HPDE6-E6E7 (cell line): ENCODE results near the gene CEP112.
"Not testable (repeated sequence)": the region's sequence is repeated elsewhere in the genome, so short reads cannot be mapped to it uniquely, and the experiment has no call there.

Experiments
- DNase-seq: peaks from one replicate; pipeline ENCODE4 v3.0.0; 2011; ENCODE audit warnings: missing footprints; ENCODE audit errors: extremely low spot score

Gene CEP112

GRCh38 chr17:65739034-65739433 is 452.9 kb downstream of the CEP112 start:
- DNase-seq: no peak

GRCh38 chr17:65737451-65737850 is 454.5 kb downstream of the CEP112 start:
- no peak for DNase-seq

DNA sequence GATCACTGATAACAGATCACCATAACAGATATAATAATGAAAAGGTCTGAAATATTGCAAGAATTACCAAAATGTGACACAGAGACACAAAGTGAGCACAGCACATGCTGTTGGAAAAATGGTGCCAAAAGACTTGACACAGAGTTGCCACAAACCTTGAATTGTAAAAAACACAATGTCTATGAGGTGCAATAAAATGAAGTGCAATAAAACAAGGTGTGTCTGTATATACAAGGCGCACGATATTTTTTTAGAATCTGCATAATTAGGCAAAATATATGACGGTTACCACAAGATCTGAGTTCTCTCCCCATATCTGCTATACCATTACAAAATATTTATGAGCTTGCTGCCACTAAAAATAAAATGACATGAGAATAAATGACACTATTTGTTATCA is 458.6 kb downstream of the CEP112 start:
- no peak for DNase-seq

- not testable (repeated sequence) for DNase-seq
Observed at GRCh38 chr17:65732667-65733066, 459.3 kb downstream of the CEP112 start.

- DNase-seq: no peak
Observed at GRCh38 chr17:65730711-65731169, 461.2 kb downstream of the CEP112 start.

DNA sequence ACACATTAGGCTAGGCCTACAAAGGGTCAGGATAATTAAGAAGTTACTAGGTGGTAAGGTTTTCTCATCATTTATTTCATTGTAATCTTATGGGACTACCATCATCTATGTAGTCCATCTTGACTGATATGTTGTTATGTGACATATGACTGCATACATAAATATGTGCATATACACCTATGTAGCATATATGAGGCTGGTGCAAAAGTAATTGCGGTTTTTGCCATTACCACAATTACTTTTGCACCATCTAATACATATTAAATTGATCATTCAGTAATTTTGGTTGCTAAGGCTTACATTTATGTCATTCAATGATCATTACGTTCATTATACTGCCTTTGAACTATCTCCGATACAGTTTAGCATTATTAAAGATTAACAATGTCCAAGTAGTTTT is 462.7 kb downstream of the CEP112 start:
- no peak for DNase-seq

DNA sequence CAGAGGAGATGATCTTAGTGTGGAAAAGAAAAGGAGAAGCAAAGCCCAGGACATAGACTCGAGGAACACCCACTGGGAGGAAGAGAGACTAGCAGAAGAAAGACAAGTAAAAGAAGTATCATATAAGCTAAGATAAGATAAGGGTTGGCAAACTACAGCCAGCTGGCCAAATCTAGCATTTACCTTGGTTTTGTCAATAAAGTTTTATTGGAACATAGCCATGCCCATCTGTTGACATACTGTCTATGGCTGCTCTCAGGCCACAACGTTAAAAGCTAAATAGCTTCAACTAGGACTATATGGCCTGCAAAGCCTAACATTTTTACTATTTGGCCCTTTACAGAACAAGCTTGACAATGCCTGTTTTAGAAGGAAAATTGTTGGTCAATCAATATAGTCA is 464.1 kb downstream of the CEP112 start:
- no peak for DNase-seq

DNA sequence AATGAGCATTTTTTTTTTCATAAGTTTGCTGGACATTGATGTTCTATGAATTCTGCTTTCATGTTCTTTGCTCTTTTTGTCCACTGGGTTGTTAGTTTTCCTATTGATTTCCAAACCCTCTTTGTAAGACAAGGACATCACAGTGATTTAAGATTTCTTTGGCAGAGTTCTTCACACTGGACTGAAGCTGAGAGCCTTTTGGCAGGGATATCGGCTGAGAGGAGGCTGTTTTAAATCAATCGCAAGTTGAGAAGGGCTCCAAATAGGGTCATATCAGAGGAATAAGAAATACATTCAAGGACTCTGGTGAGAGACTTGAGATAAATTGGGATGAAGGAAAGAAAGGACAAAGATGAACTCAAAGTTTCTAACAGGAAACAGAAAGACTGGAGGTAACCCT is 464.7 kb downstream of the CEP112 start:
- DNase-seq: no peak

DNA sequence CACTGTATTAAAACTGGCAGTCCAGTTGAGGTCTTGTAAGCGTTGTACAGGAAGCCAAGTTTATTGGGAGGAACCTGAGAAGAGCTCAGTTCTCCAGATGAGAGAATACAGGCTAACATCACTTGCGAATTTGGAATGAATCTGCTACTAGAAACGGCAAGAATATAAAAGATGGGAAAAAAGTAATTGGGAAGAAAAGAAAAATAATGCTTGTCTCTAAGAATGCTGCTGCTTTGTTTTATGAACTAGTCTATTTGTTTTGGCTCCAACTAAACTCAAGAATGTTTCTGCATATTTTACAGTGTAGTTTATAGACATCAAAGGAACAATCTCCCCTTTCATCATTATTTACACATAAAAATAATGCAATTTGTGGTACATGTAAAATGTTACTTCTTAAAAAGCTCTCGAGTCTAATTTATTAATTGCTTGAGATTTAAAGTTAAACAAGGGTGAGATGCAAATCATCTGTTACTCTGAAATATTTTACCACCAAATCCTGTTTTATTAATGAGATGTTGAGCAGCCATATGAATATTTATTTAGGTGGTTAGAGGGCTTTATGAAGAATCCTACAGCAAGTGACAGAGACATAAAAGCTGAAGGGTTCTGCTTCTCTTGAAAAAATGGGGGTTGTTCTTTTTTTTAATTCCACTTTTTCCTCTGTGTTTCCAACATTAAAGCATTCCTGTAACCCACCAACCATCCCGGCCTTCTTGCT is 468.3 kb downstream of the CEP112 start:
- DNase-seq: no peak

- DNase-seq: no peak
Observed at GRCh38 chr17:65718601-65719000, 473.3 kb downstream of the CEP112 start.

DNA sequence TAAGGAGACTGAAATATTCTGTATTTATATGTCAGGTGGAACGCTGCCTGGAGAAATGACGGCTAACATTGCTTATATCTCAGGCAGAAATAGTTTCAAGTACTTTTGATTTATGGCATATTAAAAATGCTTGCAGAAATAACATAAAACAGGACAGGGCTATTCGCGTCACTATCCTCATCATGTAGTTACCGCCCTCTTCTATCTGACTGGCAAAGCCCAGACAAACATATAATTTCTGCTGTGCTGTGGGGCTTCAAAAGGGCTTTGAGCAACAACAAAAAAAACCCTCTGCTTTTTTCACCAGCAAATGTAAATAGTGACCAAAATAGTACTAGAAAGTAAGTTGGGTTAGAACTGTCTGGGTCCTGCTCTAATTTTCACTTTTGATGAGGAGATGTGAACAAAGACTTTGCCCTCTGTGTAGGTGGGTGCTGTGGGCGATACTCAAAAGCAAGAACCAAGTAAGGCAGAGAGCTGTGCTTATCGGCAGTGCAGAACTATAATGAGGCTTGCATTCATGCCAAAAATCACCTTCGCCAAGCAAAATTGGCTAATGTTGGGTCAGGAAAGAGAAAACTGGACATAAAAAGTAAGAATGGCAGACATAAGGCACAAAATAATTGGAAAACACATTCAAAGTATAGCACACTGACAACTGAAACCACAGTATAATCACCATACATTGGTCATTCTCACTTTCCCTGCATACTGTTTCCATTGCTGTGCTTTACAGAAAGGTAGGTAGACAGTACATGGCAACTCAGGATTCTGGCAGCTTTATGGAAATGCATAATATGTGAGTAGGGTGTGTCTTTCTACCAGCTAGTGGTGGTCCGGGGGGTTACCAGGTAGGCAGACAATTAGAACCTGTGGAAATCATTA is 479.3 kb downstream of the CEP112 start:
- DNase-seq: no peak

DNA sequence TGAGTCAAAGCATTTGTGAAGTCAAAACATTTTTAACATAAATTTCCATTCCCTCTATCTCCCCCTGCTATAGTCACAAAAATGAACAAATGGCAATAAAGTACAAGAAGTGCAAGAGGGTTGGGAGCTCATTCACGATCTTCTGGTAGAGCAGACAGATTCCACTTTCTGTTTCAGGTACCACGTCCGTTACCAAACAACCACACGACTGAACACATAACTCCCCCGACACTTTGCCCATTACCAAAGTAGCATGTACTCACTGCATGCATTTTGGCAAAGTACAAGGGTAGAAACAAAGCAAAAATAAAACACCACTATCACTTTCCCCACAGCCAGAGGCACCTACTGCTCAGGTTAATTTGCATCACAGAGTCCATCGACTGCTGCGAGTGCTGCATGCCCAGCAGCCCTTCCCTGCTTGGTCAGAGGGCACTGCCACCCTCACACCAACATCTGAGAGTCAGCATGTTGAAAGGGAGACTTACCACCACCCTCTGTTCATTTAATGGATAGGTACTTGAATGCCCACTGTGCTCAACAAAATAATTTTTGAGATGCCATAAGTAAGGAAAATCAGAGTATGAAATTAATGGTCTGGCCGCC is 480.2 kb downstream of the CEP112 start:
- DNase-seq: no peak

DNA sequence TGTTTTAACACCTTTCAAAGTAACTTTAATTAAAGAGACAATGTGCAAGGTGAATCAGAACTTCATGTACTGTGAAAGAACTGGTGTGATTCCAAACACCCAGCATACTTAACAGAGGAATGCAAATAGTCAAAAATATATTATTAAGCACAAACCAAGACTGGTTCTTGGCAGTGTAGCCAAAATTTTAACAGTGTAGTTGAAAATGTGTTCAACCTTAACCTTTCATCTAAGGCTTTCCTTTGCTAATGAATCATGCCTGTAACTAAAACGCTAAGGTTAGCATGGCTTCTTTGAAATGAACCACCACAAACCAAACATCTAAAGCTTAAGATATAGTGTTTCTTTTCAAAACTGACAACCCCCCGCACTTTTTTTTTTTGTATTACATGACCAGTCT is 484.2 kb downstream of the CEP112 start:
- DNase-seq: no peak

DNA sequence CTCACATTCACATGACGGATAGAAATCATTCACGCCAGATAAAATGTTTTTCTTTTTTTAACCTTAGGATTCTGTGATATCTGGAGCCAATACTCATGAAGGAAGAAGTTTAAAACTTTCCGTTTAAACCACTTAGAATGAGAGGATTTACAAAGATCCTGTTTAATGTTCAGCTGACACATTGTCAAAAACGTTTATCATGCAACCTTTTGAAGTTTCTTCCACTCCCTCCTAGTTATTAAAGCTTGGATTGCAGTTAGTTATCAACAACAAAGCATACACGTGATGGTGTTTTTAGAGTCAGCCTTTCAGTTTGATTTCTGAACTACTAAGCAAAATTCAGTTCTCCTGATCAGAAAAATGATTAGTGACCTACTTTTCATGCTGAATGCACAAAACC is 487.2 kb downstream of the CEP112 start:
- no peak for DNase-seq

DNA sequence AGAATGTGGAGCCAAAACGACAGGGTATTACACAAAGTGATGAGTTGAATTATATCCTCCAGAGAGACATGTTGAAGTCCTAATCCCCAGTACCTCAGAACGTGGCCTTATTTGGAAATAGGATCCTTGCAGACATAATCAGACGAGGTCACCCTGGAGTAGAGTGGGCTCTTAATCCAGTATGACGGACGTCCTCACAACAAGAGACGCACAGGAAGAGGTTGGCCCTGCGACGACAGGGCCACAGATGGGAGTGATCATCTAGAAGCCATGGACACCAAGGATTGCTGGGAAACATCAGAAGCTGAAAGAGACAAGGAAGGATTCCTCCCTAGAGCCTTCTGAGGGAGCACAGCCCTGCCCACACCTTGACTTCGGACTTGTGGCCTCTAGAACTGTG is 488.0 kb downstream of the CEP112 start:
- DNase-seq: no peak

GRCh38 chr17:65699459-65699858 is 492.5 kb downstream of the CEP112 start:
- no peak for DNase-seq

DNA sequence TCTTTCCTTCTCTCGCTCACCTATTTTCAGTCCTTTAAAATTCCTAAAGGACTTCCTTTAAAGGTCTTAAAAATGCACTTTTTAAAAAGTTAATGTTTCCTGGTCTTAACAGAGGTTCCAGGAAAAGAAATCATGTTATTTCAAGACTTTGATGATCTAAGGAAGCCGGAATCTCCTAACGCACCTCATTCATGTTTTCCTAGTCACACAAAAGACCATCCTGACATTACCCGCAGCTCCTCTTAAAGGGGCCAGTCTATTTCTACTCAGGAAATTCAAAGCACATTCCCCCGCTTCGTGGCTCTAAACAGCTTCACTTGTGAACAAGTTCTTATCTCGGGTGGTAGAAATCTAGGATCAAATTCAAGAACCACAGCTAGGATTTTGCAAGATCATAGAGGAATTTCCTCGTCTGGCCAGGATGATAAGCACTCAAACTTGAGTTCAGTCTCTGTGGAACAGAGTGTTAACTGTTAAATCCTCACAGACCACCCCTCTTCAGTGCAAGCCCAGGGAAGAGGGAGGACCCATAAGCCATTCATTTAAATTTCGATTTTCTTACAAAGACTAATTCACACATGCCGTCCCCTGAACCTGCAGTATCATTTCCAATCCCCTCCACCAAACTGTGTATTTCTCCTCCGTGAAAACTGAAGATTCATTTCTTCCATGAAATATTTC is 493.4 kb downstream of the CEP112 start:
- no peak for DNase-seq

DNA sequence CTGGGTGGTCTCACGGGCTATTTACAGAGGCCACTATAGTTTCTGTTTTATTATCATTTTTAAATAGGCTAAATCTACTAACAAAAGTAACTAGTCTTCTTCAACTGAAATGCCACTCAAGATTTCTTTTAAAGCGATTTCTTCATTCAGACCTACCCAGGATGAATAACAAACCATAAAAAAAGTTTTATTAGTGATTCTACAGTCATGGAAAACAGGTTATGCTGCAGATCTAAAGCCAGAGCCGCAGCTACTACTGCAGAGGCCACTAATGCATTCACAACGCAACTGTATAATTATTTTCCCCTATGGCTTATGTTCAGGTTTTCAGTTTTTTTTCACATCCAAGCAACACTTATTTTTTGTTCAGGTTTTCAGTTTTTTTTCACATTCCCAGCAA is 494.3 kb downstream of the CEP112 start:
- DNase-seq: no peak

- no peak for DNase-seq
Observed at GRCh38 chr17:65696739-65697394, 495.1 kb downstream of the CEP112 start.

GRCh38 chr17:65694601-65695000 is 497.3 kb downstream of the CEP112 start:
- no peak for DNase-seq

DNA sequence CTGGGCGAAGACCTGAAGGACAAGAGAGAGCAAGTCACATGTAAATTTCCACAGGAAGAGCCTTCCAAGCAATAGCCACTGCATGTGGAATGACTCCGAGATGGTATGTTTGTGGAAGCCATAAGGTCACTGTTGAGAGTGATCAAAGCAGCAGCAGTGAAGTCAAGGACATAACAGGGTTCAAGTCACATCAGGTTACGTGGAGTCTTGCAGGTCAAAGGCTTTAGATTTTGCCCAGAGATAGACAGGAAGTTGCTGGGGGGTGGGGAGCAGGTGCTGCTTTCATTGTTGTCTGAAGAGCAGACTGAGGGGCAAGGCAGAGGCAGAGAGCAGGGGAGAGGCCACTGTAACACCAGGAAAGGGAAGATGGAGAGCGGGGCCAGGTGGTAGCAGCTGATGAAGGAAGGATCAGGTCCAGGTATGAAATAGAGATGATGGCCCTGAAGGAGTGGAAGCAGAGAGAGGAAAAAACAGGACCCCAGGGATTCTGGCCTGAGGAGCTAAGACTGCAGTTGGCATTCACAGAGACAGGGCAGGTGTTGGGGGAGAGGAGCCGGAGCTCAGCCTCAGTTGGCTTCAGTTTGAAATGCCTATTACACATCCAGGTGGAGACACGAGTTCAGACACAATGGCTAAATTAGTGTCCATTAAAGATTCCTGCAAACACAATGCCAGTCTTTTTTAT is 501.2 kb downstream of the CEP112 start:
- DNase-seq: no peak
